ENCODE measurements around the gene ANKRD36.
A peak's percentile ranks its signal among the peaks of the same experiment; 100 is the strongest.
"Not testable (repeated sequence)": the region's sequence is repeated elsewhere in the genome, so short reads cannot be mapped to it uniquely, and the experiment has no call there.

Gene ANKRD36

GRCh38 chr2:97113050-97113881 is at the start of gene ANKRD36:
Gene ANKRD36 (plus strand): TSS chr2:97113153. CDS start chr2:97113740, 587 bp downstream.
- DNase-seq (ENCODE audit: low spot score), result peak; percentile 86

- not testable (repeated sequence) for DNase-seq (ENCODE audit: low spot score)
These were observed 46.9 kb upstream of the ANKRD36 start for GRCh38 chr2:97066030-97066429.

GRCh38 chr2:97067279-97068004 is 45.5 kb upstream of the ANKRD36 start:
- DNase-seq (ENCODE audit: low spot score), result no peak

DNA sequence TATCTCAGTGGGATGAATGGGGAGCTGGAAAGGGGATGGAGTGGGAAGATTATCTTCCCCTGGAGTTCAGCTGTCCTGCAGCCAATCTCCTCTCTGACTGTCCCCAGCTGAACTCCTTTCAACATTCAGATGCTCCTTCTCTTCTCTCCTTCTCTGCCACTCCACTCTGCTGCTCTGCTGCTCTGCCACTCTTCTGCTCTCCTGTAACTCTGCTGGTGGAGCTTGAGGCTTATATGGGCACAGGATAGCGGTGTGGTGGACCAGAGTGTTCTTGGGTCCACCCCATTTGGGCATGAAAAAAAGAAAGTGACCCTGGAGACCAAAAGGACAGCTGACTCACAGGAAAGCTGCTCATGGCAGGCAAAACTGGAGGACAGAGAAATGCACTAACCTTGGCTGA is 44.9 kb upstream of the ANKRD36 start:
- DNase-seq (ENCODE audit: low spot score), result no peak

DNA sequence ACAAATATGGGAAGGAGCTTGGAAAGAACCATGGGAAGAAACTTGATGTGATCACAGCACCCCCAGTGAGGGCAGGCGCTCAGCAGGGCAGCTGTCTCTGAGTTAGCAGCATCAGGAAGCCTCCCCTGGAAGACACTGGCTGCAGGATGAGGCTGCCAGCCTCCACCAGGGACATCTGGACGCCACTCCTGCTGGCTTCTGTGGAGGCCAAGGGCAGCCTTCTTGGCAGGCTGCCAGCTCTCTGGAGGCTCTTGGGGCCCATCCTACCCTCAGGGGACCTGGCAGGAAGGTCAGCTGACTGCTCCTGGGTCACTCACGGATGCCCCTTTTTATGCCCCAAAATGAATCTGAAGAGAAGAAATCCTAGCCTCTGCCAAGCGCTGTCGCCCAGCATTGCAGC is 44.2 kb upstream of the ANKRD36 start:
- not testable (repeated sequence) for DNase-seq (ENCODE audit: low spot score)

DNA sequence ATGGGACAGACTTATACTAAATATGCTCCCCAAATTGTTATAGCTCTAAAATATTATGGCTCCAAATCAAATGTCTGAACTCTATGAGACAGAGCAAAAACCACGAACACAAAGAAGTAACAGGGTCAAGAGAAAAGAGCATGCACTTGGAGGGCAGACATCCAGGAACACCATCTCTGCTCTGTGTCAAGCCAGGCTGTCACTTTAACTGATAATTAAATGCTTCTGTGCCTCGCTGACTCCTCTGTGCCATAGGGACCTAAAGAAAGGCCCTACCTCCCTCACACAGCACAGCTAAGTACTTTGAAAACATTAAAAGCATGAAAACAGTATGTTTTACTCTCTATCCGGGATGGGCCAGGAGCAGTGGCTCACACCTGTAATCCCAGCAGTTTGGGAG is 42.0 kb upstream of the ANKRD36 start:
- not testable (repeated sequence) for DNase-seq (ENCODE audit: low spot score)

DNA sequence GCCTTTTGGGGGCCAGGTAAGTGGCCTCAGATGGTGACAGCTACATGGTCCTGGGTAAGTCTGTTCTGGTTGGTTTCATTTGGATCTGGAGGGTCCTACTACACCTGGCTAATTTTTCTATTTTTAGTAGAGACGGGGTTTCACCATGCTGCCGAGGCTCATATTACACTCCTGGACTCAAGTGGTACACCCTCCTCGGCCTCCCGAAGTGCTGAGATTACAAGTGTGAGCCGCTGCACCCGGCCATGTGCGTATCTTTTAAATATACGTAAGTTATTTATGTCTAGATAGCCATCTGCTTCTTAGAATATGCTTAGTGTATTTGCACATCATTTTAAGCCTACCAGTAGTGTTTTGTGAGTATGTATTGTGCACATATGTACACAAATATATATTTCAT is 35.7 kb upstream of the ANKRD36 start:
- not testable (repeated sequence) for DNase-seq (ENCODE audit: low spot score)

DNA sequence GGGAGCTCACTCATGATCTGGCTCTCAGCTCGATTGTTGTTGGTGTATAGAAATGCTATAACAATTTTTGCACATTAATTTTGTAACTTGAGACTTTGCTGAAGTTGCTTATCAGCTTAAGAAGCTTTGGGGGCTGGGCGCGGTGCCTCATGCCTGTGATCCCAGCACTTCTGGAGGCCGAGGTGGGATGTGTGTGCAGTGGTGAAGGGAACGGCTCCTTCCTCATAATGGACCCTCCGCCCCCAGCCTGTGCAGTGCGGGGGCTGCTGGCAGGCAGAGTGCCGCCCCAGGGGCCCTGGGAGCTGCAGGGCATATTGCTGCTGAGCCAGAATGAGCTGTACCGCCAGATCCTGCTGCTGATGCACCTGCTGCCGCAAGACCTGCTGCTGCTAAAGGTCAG is 32.1 kb upstream of the ANKRD36 start:
- DNase-seq (ENCODE audit: low spot score), result not testable (repeated sequence)

GRCh38 chr2:97082206-97082605 is 30.7 kb upstream of the ANKRD36 start:
- not testable (repeated sequence) for DNase-seq (ENCODE audit: low spot score)

GRCh38 chr2:97083516-97083915 is 29.4 kb upstream of the ANKRD36 start:
- DNase-seq (ENCODE audit: low spot score), result not testable (repeated sequence)

DNA sequence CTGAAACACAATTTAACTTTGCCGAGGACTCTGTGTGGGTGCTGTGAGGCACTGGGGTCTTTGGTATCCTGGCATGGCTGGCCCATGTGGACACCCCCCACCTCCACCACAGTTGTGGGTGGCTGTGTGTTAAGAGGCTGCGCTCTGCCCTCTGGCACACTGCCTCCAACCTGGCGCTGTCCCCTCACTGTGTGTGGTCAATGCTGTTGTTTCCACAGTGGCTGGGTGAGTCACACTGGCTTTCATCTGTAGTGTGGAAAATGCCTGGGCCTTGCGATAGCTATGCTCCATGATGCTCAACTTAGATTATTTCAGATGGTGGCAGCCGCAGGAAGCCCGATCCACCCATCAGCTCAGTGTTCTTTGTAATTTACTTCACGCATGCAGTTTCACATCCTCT is 27.9 kb upstream of the ANKRD36 start:
- DNase-seq (ENCODE audit: low spot score), result not testable (repeated sequence)

GRCh38 chr2:97088706-97089105 is 24.2 kb upstream of the ANKRD36 start:
- not testable (repeated sequence) for DNase-seq (ENCODE audit: low spot score)

- not testable (repeated sequence) for DNase-seq (ENCODE audit: low spot score)
These were observed 20.0 kb upstream of the ANKRD36 start for GRCh38 chr2:97092946-97093345.

DNA sequence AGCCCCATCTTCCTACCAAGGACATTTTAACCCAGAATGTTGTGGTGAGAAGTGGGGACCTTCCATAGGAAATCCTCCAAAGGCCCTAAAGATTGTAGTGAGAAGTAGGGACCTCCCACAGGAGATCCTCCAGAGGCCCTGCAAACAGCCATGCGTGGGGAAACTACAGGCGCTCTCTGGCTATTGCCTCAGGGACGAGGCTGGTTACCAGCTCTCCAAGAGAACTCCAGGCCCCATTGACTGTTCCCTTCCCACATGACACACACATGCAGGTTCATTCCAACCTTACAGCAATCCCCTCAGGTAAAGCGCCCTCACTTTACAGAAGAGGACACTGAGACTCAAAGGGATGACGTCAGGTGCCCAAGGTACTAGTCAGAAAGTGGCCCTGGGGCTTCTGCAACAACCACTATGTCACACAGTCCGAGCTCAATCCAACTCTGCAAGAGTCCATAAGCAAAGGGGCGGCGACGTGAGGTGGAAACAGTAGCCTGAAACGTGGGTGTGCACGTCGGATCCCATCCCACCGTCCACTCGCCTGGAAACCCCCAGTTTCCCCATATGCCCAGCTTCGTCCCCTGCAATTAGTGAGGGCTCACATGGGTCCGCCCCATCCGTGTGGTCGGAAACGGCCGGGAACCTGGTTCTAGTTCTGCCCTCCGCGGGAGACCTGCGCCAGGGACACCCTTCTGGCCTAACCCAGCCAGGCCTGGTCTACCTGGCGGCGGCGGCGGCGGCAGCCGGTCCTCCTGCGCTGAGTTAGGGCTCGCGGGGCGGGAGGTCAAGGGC is 18.8 kb upstream of the ANKRD36 start:
- DNase-seq (ENCODE audit: low spot score), result not testable (repeated sequence)

- DNase-seq (ENCODE audit: low spot score), result peak; percentile 80
These were observed 18.0 kb upstream of the ANKRD36 start, which contains the start of gene FAHD2B for GRCh38 chr2:97094772-97095611. Gene FAHD2B (minus strand): TSS chr2:97094882. CDS start chr2:97091706, 3,176 bp downstream.

- DNase-seq (ENCODE audit: low spot score), result no peak
These were observed 17.3 kb upstream of the ANKRD36 start for GRCh38 chr2:97095661-97096060.

DNA sequence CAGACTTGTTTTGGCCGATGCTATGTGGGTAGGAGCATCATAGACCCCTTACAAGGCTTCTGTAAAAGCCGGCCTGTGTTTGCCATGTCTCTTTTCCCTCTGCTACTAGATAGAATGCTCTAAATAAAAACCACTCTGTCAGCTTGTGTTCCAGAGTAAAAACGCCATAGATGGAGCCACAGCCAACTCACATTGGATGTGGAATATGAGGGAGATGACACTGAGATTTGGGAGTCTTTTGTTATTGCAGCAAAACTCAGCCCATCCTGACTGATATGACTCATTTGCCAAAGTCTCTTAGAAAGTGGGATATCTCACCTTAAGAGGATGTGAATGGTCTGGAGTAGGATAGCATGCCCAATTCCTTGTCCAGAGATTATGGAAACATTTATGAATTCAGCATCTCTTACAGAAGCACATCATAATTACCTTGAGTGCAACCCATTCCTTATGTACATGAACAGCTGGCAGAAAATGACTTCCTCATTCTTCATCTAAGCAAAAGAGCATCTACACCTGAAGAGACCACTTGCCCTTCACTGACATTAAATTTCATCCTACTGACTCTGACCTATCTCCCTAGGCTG is 14.1 kb upstream of the ANKRD36 start:
- not testable (repeated sequence) for DNase-seq (ENCODE audit: low spot score)

GRCh38 chr2:97106878-97107277 is 6.1 kb upstream of the ANKRD36 start:
- not testable (repeated sequence) for DNase-seq (ENCODE audit: low spot score)

DNA sequence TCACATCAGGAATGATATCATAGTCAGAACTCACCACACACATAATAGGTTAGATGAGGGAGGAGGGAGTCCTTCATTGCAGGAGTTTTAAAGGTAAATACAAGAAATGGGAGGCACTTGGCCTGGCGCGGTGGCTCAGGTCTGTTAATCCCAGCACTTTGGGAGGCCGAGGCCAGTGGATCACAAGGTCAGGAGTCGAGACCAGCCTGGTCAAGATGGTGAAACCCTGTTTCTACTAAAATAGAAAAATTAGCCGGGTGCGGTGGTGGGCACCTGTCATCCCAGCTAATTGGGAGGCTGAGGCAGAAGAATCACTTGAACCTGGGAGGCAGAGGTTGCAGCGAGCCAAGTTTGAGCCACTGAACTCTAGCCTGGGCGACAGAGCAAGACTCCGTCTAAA is 1.7 kb upstream of the ANKRD36 start:
- not testable (repeated sequence) for DNase-seq (ENCODE audit: low spot score)

DNA sequence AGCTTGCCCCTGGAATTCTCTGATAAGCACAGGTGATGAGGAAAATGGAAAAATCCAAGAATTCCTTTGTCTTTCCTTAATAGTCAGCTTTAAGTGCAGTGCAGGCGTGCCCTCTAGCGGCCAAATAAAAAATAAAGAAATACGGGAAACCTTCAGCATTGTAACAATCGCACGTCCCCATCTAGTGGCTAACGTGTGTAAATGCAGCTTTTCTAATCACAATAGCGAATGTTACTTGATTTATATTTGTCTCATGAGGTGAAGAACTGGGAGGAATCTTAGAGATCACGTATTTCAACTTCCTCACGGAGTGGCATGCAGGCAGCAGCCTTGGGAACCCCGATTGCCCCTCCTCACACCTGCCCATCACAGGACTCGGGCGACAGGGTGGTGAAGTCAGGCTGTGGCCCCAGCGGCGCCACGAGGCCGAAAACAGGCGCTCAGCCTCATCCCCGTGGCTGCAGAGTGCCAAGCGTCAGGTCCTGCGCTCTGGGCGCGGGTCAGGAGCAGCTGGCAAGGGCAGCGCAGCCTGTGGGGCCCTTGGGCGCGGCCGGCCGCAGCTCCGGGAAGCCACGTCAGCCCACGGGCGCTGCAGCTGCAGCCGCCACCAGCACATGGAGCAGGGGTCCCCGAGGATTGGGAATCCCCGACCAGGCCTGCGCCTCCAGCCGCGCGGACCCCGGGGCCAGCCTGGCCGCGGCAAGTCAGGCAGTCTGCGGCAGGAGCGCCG is 468 bp upstream of the ANKRD36 start:
- peak; percentile 78 for DNase-seq (ENCODE audit: low spot score)
